GF-D8 (cell line): Measurements from ENCODE around the gene CLIC1.

Experiments
- DNase-seq: peaks from one replicate; lab custom pipeline; 2025; lab: John Stamatoyannopoulos, UW

The CLIC1 gene

DNA sequence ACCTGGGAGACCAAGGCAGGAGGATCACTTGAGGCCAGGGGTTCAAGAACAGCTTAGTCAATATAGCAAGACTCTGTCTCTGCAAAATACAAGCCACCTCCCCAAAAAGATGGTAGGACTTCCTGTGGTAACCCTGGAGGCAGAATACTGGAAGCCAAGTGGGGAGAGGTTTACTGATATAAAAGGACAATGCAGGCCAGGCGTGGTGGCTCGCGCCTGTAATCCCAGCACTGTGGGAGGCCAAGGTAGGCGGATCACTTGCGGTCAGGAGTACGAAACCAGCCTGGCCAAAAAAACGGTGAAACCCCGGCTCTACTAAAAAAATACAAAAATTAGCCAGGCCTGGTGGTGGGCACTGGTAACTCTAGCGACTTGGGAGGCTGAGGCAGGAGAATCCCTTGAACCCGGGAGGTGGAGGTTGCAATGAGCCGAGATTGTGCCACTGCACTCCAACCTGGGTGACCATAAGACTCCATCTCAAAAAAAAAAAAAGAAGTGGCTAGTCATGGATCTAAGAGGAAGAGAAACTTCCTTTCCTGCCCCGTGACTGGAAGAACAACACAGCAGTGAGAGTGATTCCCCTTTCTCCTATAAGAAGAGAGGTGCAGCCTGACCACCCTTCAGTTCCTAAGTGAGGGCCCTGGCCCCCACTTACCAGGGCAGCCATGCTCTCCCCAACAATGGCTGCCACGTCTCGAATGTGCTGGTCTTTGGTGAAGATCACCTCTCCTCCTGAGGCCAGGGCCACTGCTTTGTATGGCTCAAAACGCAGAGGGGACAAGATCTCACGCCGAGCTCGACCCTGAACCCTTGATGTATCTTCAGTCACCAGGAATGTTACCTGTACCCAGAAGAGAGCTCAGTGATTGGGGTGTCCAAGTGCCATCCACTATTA is 32.3 kb upstream of the CLIC1 start:
- DNase-seq = peak; percentile 0

GRCh38 chr6:31767096-31767645 is 30.8 kb upstream of the CLIC1 start:
- no peak for DNase-seq

DNA sequence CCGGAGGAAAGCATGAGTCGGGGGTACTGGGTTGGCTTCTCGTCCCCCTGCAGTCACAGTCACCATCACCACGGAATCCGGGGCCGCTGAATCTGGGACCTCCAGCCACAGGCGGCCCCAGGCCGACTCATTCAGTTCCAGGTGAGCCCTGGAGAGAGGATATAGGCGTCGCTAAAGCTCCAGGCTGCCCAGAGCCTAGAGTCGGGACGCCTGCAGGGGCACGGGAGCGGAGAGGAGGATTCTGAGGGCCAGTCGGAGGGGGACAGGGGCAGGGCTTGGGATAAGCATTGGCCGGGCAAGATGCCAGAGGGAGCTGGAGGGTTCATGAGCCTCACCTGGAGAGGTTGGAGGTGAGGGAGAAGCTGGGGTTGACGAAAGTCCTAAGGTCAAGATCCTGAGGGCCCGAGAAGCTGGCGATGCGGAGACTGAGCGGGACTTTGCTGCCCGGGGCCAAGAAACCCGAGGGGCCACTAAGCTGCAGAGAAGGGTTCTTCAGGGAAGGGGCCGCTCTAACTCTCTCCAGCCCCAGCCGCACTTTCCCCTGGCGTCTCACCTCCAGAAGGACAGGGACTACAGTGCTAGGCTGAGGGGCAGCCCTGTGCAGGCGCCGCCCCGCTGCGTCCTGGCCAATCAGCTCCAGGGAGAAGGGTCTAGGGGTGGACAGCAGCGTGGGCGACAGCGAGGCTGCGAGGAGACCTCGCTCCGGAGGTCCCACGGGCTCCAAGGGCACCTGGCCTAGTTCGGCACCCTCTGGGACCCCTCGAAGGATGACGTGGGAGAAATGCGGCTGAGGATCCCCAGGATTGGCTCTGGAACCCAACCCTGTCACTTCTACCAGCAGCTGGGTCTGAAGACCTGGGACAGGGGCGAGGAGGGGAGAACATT is 29.8 kb upstream of the CLIC1 start:
- no peak for DNase-seq

GRCh38 chr6:31765559-31765909 is 29.2 kb upstream of the CLIC1 start:
- DNase-seq = no peak

GRCh38 chr6:31764198-31764597 is 27.9 kb upstream of the CLIC1 start:
- DNase-seq = no peak

DNA sequence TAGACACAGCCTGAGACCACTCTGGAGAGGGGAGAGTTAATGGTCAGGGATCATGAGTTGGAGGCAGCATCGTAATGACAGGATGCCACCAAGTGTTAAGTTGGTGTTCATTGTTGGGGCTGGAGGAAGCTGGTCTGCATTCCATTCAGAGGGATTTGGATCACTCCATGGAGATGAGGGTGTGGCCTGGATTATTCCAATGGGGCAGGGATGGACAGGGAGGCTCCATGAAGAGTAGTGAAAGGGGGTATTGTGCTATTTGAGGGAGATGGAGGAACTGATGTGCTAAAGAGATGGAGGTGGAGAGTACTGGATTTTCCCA is 27.2 kb upstream of the CLIC1 start:
- no peak for DNase-seq

DNA sequence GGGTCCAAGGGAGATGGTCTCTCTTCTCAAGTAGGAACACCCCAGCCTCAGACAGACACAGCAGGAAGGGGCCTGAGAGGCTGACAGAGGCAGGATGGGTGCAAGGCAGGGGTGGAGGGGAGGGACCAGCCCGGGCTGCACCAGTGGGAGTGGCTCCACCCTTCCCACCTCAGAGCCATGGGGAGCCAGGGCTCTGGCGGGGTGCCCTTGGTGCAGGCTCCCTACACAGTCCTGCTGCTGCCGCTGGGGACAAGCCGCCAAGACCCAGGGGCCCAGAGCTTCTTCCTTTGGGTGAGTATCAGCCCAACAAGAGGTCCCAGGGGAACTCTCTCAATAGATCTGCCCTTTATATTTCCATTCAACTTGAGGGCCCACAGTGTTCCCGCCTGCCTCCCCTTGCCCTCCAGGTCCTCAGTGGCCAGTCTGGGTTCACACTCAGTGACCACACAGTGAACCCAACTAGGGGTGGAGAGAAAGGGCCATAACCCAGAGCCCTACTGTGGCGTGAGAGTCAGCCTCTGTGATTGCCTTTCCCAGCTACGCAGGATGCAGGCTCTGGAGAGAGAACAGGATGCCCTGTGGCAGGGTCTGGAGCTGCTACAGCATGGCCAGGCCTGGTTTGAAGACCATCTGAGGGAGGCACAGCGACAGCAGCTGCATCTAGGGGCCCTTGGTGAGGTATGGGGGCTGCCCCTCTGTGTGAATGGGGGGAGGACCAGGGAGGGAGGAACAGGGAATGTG is 26.7 kb upstream of the CLIC1 start:
- DNase-seq = no peak

- DNase-seq = no peak
Observed at GRCh38 chr6:31762356-31762755, 26.0 kb upstream of the CLIC1 start, which contains the start of gene SAPCD1. SAPCD1 (plus strand) TSS chr6:31762656; CDS start chr6:31763055, 399 bp downstream.

GRCh38 chr6:31761343-31761742 is 25.0 kb upstream of the CLIC1 start:
- no peak for DNase-seq

GRCh38 chr6:31760790-31761189 is 24.5 kb upstream of the CLIC1 start:
- no peak for DNase-seq

GRCh38 chr6:31758281-31758680 is 22.0 kb upstream of the CLIC1 start:
- DNase-seq = no peak

GRCh38 chr6:31752739-31753319 is 16.5 kb upstream of the CLIC1 start:
- no peak for DNase-seq

- DNase-seq = no peak
Observed at GRCh38 chr6:31750411-31751022, 14.2 kb upstream of the CLIC1 start.

- no peak for DNase-seq
Observed at GRCh38 chr6:31749301-31750036, 13.1 kb upstream of the CLIC1 start.

DNA sequence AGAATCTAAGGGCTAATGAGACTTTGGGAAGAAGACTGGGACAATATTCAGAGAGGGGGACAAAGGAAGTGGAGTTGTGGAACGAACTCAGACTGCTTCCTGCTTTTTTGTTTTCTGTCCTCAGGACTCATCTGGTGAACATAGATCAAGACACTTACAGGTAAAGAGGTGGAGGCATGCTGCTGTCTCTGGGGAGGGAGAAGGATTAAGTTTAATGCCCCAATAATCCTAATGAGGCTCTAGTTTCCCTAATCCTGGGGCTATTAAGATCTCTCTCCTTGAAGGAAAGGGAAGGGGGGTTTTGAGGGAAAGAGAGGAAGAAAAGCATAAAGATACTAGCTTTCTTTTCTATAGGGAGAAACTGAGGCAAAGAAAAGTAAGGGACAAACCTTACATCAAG is 8.1 kb upstream of the CLIC1 start:
- DNase-seq = no peak

GRCh38 chr6:31742894-31743293 is 6.6 kb upstream of the CLIC1 start:
- no peak for DNase-seq

DNA sequence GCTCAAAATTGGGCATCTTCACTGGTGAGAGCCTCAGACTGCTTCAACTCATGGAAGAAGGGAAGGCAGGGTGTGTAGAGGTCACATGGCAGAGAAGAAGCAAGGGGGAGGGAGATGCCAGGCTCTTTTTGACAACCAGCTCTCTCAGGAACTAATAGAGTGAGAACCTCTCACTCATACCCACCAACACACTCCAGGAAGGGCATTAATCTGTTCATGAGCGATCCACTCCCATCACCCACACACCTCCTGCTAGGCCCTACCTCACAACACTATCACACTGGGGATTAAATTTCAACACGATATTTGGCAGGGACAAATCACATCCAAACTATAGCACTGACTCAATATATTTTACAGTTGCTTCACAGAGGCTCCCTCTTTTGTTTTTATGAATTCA is 5.5 kb upstream of the CLIC1 start:
- DNase-seq = no peak

DNA sequence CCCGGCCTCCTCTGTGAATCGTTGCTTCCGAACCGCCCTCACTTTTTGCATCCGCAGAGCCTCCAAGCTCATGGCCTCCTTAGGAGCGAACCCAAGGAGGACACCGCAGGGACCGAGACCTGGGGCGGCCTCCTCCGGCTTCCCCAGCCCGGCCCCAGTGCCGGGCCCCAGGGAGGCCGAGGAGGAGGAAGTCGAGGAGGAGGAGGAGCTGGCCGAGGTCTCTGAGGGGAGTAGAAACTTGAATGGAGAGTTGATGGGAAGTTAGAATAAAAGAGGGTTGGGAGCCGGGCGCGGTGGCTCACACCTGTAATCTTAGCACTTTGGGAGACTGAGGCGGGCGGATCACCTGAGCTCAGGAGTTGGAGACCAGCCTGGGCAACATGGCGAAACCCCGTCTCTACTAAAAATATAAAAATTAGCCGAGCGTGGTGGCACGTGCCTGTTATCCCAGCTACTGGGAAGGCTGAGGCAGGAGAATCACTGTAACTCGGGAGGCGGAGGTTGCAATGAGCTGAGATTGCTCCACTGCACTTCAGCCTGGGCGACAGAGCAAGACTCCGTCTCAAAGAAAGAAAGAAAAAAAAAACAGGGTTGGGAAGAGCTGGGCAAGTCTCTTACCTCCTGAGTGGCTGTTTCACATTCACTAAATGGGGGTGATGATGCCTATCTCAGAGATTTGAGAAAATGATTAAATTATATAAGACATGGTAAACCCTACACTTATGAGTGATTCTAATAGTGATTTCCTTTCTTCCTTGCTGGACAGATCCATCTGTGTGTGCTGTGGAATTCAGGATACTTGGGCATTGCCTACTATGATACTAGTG is 4.3 kb upstream of the CLIC1 start:
- DNase-seq = peak; percentile 34

GRCh38 chr6:31739639-31740396 is 3.5 kb upstream of the CLIC1 start, which contains the start of gene MSH5:
MSH5 (plus strand) TSS chr6:31740005; CDS start chr6:31740467, 462 bp downstream.
- DNase-seq = peak; percentile 99
